ENCODE measurements around the gene TAPBP. TPM values are rescaled to one million over a fixed set of nuclear protein-coding genes. Genes with fewer than 3 reads are reported as not detected.

Gene TAPBP
- total RNA-seq, 1 experiment from 2014 or later: 59.4 TPM

Other genes starting within 250 kb of the TAPBP start
- gene HLA-DPA1, start 240.4 kb downstream of the TAPBP start, total RNA-seq (2014; rRNA removed; shearing (Covaris generic)): 0.31 and 0.34 TPM in 2 replicates
- 0.10 TPM in 1 of 2 replicates, not detected in the other for gene HLA-DPB1, start 238.1 kb downstream of the TAPBP start, total RNA-seq (2014; rRNA removed; shearing (Covaris generic))
- 0.79 and 1.7 TPM in 2 replicates for gene COL11A2, start 121.6 kb downstream of the TAPBP start, total RNA-seq (2014; rRNA removed; shearing (Covaris generic))
- gene RXRB, start 113.4 kb downstream of the TAPBP start, total RNA-seq (2014; rRNA removed; shearing (Covaris generic)): 14.1 and 20.4 TPM in 2 replicates
- gene SLC39A7, start 113.2 kb downstream of the TAPBP start, total RNA-seq (2014; rRNA removed; shearing (Covaris generic)): 77.7 and 120 TPM in 2 replicates
- gene HSD17B8, start 109.4 kb downstream of the TAPBP start, total RNA-seq (2014; rRNA removed; shearing (Covaris generic)): 0.19 TPM in 1 of 2 replicates, not detected in the other
- 16.2 and 19.7 TPM in 2 replicates for gene RING1, start 105.6 kb downstream of the TAPBP start, total RNA-seq (2014; rRNA removed; shearing (Covaris generic))
- gene VPS52, start 42.2 kb downstream of the TAPBP start, total RNA-seq (2014; rRNA removed; shearing (Covaris generic)): 23.2 and 34.3 TPM in 2 replicates
- gene RPS18, start 42.0 kb downstream of the TAPBP start, total RNA-seq (2014; rRNA removed; shearing (Covaris generic)): 2,019 and 2,446 TPM in 2 replicates
- 0.07 TPM in 2 replicates for gene B3GALT4, start 37.0 kb downstream of the TAPBP start, total RNA-seq (2014; rRNA removed; shearing (Covaris generic))
- gene WDR46, start 24.8 kb downstream of the TAPBP start, total RNA-seq (2014; rRNA removed; shearing (Covaris generic)): 77.9 and 95.4 TPM in 2 replicates
- gene PFDN6, start 24.5 kb downstream of the TAPBP start, total RNA-seq (2014; rRNA removed; shearing (Covaris generic)): 85.3 and 93.7 TPM in 2 replicates
- 17.7 and 18.3 TPM in 2 replicates for gene RGL2, start 15.1 kb downstream of the TAPBP start, total RNA-seq (2014; rRNA removed; shearing (Covaris generic))
- gene ZBTB22, start 3.7 kb upstream of the TAPBP start, total RNA-seq (2014; rRNA removed; shearing (Covaris generic)): 7.6 and 8.8 TPM in 2 replicates
- 56.2 and 60.0 TPM in 2 replicates for gene DAXX, start 8.9 kb upstream of the TAPBP start, total RNA-seq (2014; rRNA removed; shearing (Covaris generic))
- gene KIFC1, start 77.7 kb upstream of the TAPBP start, total RNA-seq (2014; rRNA removed; shearing (Covaris generic)): 53.2 and 55.6 TPM in 2 replicates
- gene PHF1, start 96.9 kb upstream of the TAPBP start, total RNA-seq (2014; rRNA removed; shearing (Covaris generic)): 36.0 and 40.8 TPM in 2 replicates
- gene CUTA, start 104.0 kb upstream of the TAPBP start, total RNA-seq (2014; rRNA removed; shearing (Covaris generic)): 298 and 347 TPM in 2 replicates
- gene SYNGAP1, start 106.0 kb upstream of the TAPBP start, total RNA-seq (2014; rRNA removed; shearing (Covaris generic)): 1.8 and 2.5 TPM in 2 replicates
- 5.3 and 7.4 TPM in 2 replicates for gene ZBTB9, start 140.5 kb upstream of the TAPBP start, total RNA-seq (2014; rRNA removed; shearing (Covaris generic))

Measured in A172 (cell line).